NCI-H187 (cell line): ENCODE results near the gene ASB16.

Source experiments
- DNase-seq, 2 experiments: peaks; one replicate each; lab custom pipeline; 2025; lab: John Stamatoyannopoulos, UW

The ASB16 gene

DNA sequence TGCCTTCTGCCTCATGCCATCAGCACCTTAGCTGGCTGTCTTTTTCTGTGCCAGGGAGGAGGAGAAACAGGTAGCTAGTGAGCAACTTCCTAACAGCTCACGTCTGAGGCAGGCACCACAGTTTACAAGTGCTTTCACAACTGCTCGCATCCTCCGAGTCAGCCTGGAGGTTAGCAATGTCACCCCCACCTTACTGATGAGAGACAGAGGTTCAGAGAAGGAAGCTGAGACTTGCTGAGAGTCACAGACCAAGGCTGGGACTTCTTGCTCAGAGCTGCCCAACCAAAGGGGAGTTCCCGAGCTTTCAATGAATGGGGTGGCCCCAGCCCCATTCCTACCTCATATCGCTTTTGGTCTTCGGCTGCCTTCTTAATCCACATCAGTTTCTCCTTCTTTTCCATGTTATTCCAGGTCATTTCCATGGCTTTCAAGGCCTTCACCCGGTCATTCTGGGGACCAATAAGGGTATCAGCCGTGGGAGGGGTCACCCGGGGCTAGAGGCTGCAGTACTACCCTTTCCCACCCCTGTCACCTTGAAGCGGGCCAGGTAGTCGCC, 39.4 kb downstream of the ASB16 start:
- no peak for DNase-seq

- DNase-seq: peak; percentile 45 to 70
Measured at GRCh38 chr17:44210342-44211192, 40.1 kb downstream of the ASB16 start.

DNA sequence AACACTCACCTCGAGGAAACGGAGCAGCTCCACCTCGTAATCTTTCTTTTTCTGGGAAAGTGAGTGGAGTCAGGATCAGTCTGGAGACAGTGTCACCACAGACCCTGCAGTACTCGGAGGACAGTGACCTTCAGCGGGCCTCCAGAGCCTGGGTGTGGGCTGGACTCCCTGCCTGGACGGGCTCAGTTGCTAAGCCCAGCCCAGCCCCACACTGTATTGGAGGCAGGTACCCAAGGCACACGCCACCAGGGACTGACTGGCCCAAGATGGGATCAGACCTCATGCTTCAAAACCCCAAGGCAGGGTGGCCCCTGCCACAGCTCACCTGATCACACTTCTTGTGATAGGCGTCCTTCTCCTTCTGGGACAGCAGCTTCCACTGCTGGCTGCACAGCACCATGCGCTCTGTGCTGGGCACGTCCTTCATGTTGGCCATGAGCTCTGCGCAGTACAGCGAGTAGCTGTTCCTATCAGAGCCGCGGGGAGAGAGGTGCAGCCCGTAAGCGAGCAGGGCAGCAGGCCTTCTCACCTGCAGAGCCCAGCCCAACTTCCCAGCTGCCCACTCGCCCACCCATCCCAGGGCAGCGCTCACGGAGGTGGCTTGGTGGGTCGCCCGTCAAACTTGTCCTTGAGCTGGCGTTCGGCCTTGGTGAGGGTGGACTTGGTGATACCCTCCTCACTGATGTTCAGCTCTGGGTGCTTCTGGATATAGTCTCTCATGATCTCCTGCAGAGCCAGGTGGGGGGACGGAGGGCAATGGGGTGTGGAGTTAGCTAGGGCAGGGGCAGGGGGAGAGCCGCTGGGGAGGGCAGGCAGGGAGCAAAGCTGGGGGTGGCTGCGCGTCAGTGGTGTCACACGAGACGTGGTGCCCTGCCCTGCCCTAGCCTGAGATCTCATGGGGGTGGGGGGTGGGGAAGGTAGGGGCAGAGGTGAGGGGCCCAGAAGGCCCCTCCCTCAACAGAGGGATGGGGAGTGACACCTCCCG, 41.1 kb downstream of the ASB16 start:
- DNase-seq: no peak

DNA sequence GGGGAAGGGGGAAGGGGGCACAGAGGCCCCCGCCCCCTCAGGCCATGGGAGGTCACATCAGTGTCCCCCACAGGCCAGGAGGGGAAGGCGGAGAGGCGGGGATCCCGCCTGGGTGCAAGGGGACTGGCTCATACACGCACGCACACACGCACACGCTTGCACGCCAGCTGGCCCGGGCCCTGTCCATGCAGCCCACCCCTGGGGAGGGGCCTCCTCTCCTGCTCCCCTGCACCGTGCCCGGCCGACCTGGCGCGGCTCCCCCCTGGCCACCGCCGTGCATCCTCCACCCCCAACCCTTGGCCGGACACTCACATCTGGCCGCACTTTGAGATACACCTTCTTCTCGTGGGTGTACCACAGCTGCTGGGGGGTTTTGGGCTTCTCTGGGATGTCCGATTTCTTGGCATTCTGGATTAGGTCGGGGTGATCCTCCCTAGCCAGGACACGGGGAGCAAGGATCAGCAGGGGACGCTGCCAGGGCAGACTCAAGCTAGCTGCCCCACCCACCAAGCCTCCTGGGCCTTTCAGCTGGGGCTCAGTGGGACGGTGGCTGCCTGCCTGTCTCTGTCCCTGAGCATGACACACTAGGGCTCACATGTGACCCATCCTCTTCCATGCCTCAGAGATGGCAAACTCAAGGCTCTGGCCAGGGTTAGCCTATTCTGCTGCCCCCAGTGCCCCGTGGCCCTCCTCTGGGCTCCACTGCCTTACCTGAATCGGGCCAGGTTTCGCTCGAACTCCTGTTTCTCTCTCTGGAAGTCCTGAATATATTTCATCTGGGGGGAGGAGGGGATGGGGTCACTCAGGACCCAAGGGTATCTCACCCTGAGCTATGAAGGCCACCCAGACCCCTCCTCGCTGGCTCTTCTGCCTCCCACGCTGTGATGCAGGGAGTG, 42.3 kb downstream of the ASB16 start:
- DNase-seq: no peak

DNA sequence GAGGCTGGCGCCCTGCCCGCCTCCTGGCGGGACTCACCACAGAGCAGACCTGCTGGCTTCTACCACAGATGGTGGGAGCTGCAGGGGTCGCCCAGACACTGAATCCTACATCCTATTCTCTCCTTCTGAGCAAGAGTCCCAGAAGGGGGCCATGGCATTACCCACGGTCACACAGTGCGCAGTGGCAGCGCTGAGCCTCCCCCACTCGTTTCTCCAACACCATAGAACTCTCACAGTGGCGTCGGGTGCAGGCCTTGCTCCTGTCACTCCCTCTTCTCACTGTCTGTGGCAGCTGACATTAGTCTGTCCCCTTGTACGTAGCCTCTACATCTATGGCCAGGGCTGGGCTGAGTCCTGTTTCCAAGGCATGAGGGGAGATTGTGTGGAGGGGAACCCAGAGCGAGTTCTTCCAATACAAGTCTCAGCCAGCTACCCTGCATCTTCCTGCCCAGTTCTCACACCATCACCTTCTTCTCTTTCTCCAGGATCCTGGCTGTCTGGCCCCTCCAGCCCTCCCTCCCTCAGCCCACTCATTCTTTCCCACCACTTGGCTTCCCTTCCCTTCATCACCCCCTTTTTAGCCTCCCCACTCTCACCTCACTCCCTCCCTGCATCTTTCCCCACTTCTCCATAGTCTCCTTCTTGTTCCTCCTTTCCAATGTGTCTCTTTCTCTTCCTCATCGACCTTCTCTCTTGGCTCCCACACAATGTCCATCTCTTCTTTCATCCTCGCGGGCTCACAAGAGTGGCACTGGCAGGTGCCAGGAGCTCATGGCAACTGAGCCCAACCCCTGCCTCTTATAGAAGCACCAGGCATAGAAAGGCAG, 43.1 kb downstream of the ASB16 start:
- DNase-seq: no peak

- DNase-seq: no peak
Measured at GRCh38 chr17:44214230-44214494, 43.7 kb downstream of the ASB16 start.

DNA sequence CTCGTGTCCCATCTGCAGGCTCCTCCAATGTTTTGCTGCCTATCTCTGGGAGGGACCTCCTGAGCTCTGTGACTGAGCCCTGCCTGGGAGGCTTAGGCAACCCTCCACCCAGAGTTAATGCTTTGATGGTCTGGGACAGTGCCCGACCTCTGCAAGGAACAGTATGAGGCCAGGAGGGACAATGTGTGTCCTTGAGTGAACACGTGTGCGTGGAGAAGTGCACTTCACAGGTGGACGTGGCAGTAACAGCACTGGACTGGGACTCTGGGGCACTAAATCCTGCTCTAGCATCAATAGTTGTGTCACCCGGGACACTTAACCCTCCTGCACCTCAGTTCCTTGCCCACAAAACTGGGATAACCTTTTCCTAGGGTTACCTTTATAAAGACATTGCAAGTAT, 44.4 kb downstream of the ASB16 start:
- no peak for DNase-seq

DNA sequence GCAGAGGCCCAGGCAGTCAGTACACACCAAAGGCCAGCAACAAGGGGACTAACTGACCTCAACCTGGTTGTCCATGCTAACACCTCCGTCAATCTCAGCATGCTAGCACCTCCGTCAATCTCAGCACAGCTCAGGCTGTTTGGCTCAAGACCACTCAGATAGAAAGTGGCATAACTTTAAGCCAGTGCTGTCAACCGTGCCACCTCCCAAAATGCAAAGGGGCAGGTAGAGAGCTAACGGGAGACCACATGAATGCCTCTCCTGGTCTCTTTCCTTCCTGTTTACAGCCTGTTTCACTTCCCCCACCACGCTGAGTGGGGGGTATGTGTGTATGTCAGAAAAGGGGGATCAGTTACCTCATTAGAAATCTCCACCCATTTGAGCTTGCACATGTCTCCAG, 45.7 kb downstream of the ASB16 start:
- no peak for DNase-seq

- DNase-seq: no peak
Measured at GRCh38 chr17:44216694-44217093, 46.2 kb downstream of the ASB16 start.

DNA sequence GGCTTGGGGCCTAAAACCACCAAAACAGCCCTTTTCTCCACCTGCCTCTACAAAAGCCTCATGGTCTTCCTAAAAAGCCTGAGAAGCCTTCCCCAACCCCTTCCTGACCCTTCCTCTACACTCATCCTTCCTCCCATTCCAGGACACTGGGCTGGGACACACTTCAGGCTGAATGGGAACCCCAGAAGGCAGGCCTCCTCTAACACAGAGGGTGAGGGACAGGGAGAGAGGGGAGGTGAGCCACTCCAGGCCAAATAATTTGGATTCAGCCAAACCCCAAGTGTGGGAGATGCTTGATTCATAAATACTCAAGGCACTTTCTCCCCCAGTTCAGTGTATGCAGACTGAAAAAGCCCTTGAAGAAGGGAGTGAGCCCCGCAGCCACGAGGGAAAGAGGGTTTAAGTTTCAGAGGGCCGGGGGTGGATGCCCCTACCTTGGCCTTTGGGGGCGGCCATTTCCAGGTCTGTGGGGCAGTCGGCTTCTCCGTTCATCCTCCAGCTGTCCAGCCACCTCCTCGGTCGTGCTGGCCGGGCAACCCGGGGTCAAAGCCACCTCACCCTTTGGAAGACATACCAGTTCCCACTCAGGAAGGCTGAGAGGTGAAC, 47.3 kb downstream of the ASB16 start:
- DNase-seq: no peak

- peak; percentile 80 to 93 for DNase-seq
Measured at GRCh38 chr17:44218344-44219107, 48.0 kb downstream of the ASB16 start.

DNA sequence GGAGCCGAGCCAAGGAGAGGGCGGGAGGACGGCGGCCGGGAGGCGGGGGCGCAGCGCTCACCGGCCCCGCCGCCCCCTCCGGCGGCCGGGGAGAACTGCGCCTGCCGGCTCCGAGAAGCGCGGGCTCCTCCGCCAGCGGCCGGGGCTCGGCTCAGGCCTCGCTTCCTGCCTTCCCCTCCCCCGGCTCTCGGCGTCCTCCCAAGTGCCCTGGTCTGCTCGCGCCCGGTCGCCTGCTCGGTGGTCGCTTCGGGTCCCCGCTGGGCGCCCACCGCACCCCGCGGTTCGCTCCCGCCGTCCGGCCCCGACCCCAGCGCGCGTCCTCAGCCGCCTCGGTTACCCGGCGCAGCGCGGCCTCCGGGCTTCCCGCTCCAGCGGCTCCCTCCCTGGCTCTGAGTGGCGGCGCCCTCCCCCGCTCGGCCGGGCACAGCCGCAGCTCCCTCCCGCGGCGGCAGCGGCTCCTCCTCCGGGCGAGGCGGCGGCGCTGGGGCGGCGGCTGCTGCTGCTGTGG, 48.7 kb downstream of the ASB16 start:
- DNase-seq: no peak

DNA sequence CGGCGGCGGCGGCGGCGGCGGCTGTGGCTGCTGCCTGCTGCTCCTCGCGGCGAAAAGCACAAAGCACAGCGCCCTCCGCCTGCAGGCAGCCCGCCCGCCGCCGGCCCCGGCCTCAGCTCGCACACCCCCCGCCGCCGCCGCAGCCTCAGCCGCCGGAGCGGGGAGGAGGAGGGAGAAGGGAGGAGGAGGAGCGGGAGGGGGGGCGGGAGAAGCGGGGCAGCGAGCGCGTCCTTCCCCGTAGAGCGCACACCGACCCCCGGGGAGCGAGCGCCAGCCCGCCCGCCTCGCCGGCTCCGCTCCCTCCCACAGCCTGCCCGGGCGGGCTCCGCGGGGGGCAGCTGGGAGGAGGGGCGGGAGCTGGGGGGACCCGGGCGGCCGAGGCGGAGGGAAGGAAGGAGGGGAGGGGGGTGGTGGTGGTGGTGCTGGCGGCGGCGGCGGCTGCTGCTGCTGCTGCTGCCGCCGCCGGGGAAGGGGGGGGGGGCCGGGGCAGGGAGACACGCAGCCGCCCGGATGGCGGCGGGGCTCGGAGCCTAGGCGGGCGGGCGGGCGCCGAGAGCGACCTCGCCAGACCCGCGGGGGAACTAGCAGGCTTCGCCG, 49.2 kb downstream of the ASB16 start, which contains the start of gene UBTF:
Gene UBTF (minus strand): TSS at position 60 of the 597 bp plus-strand sequence. CDS start 1,446 bp downstream, outside the sequence.
- peak in 1 of 2 experiments; percentile 64 for DNase-seq

DNA sequence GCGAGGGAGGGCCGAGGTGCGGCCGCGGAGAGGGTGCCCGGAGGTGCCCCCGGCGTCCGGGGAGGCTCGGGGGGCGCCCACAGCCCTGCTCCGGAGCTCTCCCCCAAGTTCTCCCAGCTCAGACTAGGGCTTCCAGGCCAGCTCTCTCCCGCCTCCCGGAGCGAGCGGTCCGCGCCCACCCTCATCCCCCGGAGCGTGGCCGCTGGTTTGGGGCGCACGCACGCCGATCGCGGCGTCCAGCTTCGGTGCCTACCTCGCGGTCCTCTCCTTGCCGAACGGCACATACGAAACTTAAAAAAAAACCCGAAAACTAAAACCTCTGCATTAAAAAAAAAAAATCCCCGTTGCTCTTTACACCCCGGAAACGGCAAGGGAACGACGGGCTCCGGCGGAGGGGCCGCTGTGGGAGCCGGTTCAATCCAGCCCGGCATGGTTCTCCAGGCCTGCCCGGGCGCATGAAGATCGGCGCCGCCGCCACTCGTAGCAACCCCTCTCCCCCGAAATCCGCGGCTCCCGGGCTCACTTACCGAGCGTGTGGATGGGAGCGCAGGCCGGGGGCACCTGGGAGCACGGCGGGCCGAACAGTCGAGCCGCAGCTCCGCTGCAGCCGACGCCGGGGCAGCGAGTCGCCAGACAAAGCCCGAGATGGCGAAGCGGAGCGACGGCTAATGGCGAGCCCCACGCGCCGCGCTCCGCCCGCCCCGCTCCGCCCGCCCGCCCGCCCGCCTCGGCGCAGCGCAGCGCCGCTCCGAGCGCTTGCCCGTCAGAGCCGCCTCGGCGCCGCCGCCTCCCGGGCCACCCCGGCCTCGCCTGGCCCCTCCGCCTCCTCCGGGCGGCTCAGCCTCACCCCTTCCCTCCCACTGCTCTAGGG, 49.9 kb downstream of the ASB16 start:
- no peak for DNase-seq

DNA sequence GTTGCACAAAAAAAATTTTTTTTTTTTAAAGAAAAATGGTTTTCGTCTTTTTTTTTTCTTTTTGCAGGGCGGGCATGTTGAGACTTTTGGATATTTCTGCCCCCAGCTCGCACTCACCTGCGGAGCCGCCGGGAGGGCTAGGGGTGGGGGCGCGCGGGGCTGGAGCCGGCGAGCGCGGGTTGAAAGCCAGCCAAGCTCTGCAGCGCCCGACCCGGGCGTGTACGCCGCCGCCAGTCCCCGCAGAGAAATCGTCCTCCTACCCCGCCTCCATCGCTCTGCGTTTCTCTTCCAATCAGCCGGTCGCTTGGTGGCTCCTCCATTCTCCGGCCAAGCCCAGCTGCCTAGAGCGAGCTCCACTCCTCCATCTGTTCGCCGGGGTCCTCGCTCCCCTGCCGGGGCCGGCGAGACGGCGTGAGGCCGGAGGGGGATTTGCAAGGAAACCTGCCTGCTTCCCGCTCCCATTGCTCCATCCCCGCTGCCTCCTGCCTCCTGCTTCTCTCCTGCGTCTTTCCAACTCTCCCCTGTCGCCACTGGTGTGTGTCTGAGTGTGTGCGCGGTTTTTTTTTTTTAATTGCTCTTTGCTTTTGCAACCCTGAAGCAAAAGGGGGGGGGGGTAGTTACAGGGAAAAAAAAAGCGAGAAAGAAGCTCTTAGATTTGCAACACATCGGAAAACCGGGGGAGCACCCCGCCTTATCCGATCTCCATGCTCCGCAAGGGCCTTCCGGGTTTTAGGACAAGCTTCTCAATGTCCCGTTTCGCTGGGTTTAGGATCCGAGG, 50.8 kb downstream of the ASB16 start:
- DNase-seq: peak; percentile 26 to 52

DNA sequence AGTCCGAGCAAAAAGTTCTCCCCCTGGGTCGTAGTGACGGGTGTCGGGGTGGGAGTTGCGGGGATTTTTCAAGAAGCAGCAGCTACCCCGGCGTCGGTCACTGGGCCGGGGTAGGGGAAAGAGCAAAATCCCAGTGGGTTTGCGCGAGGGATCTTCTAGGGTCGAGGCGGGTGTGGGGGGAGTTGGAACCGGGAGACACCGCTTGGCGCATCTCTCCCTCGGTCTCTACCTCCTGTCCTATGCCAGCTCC, 51.3 kb downstream of the ASB16 start:
- no peak for DNase-seq

DNA sequence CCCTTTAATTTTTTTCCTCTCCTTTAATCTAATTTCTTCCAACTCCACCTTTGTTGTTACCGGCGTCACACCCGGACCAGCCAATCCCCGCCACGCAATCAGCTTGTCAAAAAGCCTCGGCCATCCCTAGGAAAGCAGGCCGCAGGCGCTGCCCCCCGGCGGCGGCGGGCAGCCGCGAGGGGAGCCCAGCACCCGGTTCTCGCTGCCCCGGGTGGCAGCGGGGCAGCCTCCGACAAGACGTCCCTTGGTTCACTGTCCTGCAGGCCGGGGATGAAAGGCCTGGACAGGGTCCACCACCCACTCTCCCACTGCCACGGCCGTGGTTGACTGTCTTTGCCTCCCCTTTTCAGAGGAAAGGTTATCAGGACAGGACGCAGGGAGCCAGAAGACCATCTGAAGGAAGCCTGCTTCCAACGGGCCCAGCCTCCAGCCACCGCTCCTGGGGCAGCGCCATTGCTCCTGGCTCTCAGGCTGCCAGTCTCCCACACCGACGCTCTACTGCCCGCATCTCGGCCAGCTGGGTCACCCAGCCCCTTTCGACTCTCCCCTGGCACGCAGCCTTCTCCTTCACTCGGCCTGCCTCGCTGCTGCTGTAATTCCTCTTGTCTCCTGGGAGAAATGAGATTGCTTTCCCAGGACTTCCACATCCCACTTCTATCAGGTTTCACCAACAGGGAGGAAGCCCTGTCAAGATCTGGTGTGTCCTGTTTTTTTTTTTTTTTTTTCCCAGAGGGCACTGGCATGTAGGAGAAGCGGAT, 51.8 kb downstream of the ASB16 start:
- peak in 1 of 2 experiments; percentile 30 for DNase-seq
